IPS DF 6.9 (cell line): Measurements from ENCODE around the gene MAGI2.

ENCODE experiments used
- DNase-seq: peaks from one replicate; pipeline ENCODE4 v3.0.0-alpha.2; 2013; ENCODE audit warnings: low read depth, low spot score
- H3K27ac ChIP-seq: one replicate; pipeline ENCODE4 v1.5.1; 2013; ENCODE audit warnings: low read length, control low read depth
- H3K27me3 ChIP-seq: 2 replicates; pipeline ENCODE4 v1.6.1; 2013; ENCODE audit warnings: mild to moderate bottlenecking, low read length; ENCODE audit not compliant: control insufficient read depth, insufficient read depth
- H3K36me3 ChIP-seq: 2 replicates; pipeline ENCODE4 v1.6.1; 2013; ENCODE audit warnings: low read length; ENCODE audit not compliant: control insufficient read depth, insufficient read depth
- H3K4me1 ChIP-seq: 2 replicates; pipeline ENCODE4 v1.6.1; 2013; ENCODE audit warnings: low read length; ENCODE audit not compliant: control insufficient read depth, insufficient read depth
- H3K4me3 ChIP-seq: 2 replicates; pipeline ENCODE4 v1.5.1; 2013; ENCODE audit warnings: mild to moderate bottlenecking, low read length
- H3K9me3 ChIP-seq: 2 replicates; pipeline ENCODE4 v1.6.1; 2013; ENCODE audit warnings: low read length, inconsistent platforms; ENCODE audit not compliant: control insufficient read depth, insufficient read depth
- WGBS: extraction: QIAGEN DNeasy Blood & Tissue Kit; methylation state at CpG from one replicate; pipeline ENCODE4 v1.1.7; 2013; ENCODE audit warnings: mixed read lengths, missing lambda C conversion rate; ENCODE audit not compliant: insufficient read length, insufficient coverage; 5-methylcytosine and 5-hydroxymethylcytosine counted together

Gene MAGI2

DNA sequence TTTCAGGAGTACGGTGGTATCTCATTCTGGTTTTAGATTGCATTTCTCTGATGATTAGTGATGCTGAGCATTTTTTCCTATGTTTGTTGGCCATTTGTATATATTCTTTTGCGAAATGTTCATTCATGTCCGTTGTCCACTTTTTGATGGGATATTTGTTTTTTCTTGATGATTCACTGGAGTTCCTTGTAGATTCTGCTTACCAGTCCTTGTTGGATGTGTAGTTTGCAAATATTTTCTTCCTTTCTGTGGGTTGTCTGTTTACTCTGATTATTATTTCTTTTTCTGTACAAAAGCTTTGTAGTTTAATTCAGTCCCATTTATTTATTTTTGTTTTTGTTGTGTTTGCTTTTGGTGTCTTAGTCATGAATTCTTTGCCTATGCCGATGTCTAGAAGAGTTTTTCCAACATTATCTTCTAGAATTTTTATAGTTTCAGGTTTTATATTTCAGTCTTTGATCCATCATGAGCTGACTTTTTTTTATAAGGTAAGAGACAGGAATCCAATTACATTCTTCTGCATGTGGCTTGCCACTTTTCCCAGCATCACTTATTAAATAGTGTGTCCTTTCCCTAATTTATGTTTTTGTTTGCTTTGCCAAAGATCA, 320.5 kb downstream of the MAGI2 start:
- H3K36me3 ChIP-seq = no peaks in the 10 kb centered on the region
- H3K9me3 ChIP-seq = no peaks in the 10 kb centered on the region
- H3K4me1 ChIP-seq = no peaks in the 10 kb centered on the region
- no peak for DNase-seq
- no CpG with 5 or more reads among the region's 4 CpGs for WGBS
- H3K27ac ChIP-seq = no peak overlapping the region
- no peak overlapping the region for H3K4me3 ChIP-seq
- H3K27me3 ChIP-seq = no peaks in the 10 kb centered on the region

DNA sequence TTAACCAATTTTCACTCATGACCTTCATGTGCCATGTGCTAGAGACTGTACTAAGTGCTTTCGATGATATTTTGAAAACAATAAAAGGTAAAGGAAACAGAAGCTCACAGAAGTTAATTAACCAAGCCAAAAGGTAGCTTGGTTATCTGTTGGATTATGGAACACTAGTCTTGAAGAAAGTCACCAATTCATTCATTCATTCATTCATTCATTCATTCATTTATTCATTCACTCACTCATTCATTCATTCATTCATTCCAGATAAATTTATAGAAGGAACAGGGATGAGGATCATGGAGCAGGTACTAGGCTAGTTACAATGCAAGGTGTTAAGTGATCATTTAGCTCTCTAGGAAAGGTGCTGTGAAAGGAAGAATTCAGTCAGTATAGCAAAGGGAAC, 322.8 kb downstream of the MAGI2 start:
- DNase-seq = no peak
- Histone ChIP-seq H3K27me3 (no peaks in the 10 kb centered on the region), H3K27ac (no peak overlapping the region), H3K9me3 (no peaks in the 10 kb centered on the region), H3K36me3 (no peaks in the 10 kb centered on the region), H3K4me1 (no peaks in the 10 kb centered on the region), H3K4me3 (no peak overlapping the region)
- no CpG with 5 or more reads among the region's 1 CpG for WGBS

DNA sequence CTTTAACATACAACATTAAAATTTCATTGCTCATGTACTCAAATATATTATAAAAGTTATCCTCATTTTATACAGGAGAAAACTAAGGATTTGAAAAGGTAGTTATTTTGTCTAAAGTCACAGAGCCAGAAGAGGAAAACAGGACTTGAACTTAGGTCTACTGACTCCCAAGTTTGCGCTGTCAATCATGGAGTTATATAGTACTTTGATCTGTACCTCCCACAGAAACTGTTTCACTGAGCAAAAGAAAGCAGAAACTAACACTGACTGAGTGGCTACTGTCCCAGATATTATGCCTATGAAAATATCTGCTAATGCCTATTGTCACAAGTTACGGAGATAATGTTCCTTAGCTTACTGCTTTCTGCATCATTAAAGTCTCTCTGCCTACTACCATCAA, 329.1 kb downstream of the MAGI2 start:
- no peaks in the 10 kb centered on the region for H3K36me3 ChIP-seq
- no peak for DNase-seq
- H3K27ac ChIP-seq = no peak overlapping the region
- H3K9me3 ChIP-seq = no peaks in the 10 kb centered on the region
- H3K4me3 ChIP-seq = no peak overlapping the region
- H3K4me1 ChIP-seq = no peaks in the 10 kb centered on the region
- no peaks in the 10 kb centered on the region for H3K27me3 ChIP-seq
- no CpG with 5 or more reads among the region's 2 CpGs for WGBS

DNA sequence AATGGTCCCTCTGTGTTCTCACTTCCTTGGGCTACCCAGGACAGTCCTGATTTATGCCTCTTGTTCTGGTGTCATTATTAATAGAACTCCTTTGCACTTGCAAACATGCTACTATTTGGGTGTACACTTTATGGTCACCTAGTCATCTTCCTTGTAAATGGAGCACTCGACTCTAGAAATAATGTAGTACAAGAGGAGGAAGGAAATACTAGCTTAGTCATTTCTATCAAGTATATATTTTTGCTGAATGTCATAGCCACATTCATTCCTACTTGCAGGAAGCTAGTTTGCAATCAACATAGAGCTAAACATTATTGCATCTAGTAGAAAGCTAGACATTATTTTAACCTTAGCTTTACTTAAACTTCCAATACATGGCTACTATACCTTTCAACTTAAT, 335.3 kb downstream of the MAGI2 start:
- no peak overlapping the region for H3K27ac ChIP-seq
- H3K9me3 ChIP-seq = no peaks in the 10 kb centered on the region
- no peaks in the 10 kb centered on the region for H3K27me3 ChIP-seq
- WGBS = no CpG with 5 or more reads among the region's 1 CpG
- H3K36me3 ChIP-seq = no peaks in the 10 kb centered on the region
- H3K4me3 ChIP-seq = no peak overlapping the region
- no peak for DNase-seq
- no peaks in the 10 kb centered on the region for H3K4me1 ChIP-seq

DNA sequence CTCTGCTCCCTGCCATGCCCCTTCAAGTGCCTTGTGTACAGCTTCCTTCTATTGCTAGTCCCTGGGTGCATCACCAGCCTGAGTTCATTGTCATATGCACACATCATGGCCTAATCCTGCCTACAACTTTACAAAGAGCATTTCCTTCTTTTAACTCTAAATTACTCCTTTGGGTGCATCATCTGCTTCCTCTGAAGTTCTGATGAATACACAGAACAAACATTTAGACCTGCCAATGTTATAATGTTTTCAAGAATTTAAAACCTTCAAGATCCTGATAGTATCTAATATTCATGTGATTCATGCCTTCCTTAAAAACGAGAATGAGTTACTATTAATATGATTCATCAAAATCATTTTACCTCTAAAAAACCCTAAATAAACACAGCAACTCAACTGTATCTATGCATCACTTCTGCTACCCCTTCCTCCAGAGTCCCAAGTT, 357.1 kb downstream of the MAGI2 start:
- 100% methylated on average over 1 of the region's 1 CpG for WGBS
- DNase-seq = no peak

DNA sequence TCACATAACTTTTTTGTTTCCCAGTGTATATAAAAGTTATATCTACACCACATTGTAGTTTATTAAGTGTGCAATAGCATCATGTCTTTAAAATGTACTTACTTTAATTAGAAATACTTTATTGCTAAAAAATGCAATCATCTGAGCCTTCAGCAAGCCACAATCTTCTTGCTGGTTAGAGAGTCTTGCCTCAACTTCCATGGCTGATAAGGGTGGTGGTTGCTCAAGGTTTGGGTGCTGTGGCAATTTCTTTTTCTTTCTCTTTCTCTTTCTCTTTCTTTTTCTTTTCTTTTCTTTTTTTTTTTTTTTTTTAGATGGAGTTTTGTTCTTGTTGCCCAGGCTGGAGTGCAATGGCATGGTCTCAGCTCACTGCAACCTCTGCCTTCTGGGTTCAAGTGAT, 360.0 kb downstream of the MAGI2 start:
- Histone ChIP-seq H3K27me3 (no peaks in the 10 kb centered on the region), H3K9me3 (no peaks in the 10 kb centered on the region), H3K4me3 (no peak overlapping the region), H3K36me3 (no peaks in the 10 kb centered on the region), H3K4me1 (no peaks in the 10 kb centered on the region), H3K27ac (no peak overlapping the region)
- DNase-seq = no peak

More for the DNA sequence above, 357.1 kb downstream of the MAGI2 start:
- H3K27me3 ChIP-seq = no peaks in the 10 kb centered on the region
- no peaks in the 10 kb centered on the region for H3K36me3 ChIP-seq
- H3K27ac ChIP-seq = no peak overlapping the region
- no peaks in the 10 kb centered on the region for H3K4me1 ChIP-seq
- H3K9me3 ChIP-seq = no peaks in the 10 kb centered on the region
- no peak overlapping the region for H3K4me3 ChIP-seq

DNA sequence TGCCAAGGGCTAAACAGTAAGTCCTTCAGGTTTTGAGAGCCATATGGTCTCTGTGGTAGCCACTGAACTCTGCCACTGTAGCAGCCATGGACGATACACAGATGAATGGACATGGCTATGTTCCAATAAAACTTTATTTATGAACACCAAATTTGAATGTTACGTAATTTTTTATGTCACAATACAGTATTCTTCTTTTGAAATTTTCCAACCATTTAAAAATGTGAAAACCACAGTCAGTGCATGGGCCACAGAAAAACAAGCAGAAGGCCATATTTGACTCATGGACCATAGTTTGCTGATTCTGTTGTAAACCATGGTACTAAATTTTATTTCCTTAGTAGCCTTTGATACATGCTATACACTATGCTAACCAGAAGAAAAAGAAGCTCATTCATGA, 361.8 kb downstream of the MAGI2 start:
- Histone ChIP-seq H3K27ac (no peak overlapping the region), H3K4me1 (no peaks in the 10 kb centered on the region), H3K9me3 (no peaks in the 10 kb centered on the region), H3K36me3 (no peaks in the 10 kb centered on the region), H3K4me3 (no peak overlapping the region), H3K27me3 (no peaks in the 10 kb centered on the region)
- DNase-seq = no peak
- WGBS = no CpG with 5 or more reads among the region's 2 CpGs

DNA sequence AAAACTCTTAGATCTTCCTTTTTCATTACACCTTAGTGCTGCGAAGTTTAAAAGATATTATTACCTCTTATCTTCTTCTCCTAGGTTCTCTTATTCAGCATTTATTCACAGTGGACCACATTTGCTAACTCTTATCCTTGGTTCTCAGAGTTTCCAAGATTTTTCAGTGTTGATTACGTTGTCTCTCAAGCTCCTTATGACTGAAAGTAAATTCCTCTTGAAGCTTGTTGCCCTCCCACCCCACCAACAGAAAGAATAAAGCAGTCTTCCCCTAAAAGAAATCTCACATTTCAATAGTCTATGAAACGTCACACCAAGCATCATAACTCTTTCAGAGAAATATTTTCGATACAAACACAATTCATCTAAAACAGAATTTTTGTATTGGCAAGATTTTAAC, 362.5 kb downstream of the MAGI2 start:
- no peaks in the 10 kb centered on the region for H3K36me3 ChIP-seq
- DNase-seq = no peak
- no peak overlapping the region for H3K27ac ChIP-seq
- no CpG with 5 or more reads among the region's 4 CpGs for WGBS
- H3K27me3 ChIP-seq = no peaks in the 10 kb centered on the region
- H3K4me1 ChIP-seq = no peaks in the 10 kb centered on the region
- H3K4me3 ChIP-seq = no peak overlapping the region
- H3K9me3 ChIP-seq = no peaks in the 10 kb centered on the region

DNA sequence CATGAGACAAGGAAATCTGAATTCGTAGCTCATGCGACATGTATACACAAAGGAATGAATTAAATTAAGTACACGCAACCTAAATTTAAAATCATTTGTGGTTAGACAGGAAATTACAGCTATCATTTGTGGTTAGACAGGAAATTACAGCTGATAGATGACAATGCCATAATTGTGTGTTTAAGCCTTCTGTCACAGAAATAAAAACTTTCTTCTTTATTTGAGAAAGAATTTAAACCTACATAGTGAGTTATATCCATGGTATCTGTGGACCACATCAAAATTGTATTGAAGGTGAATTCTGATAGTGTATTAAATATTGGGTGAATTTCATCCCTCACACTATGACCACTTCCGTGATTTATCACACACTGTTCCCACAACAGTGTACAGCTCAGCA, 362.9 kb downstream of the MAGI2 start:
- no peak overlapping the region for H3K27ac ChIP-seq
- no peaks in the 10 kb centered on the region for H3K27me3 ChIP-seq
- no peak overlapping the region for H3K4me3 ChIP-seq
- no peaks in the 10 kb centered on the region for H3K36me3 ChIP-seq
- DNase-seq = no peak
- WGBS = no CpG with 5 or more reads among the region's 4 CpGs
- H3K4me1 ChIP-seq = no peaks in the 10 kb centered on the region
- H3K9me3 ChIP-seq = no peaks in the 10 kb centered on the region

DNA sequence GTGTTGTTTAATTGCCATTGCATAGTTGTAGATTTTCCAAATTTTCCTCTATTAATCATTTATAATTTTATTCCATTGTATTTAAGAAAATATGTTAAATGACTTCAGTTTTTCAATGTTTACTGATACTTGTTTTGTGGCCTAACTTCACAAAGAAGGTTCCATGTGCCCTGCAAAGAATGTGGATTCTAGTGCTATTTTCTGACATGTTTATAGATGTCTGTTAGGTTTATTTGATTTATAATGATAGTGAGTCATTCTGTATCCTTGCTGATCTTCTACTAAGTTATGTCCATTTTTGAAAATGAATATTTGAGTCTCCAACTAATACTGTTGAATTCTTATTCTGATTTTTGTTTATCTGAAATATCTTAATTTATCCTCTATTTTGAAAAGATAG, 369.0 kb downstream of the MAGI2 start:
- Histone ChIP-seq H3K36me3 (no peaks in the 10 kb centered on the region), H3K27ac (no peak overlapping the region), H3K4me3 (no peak overlapping the region), H3K27me3 (no peaks in the 10 kb centered on the region), H3K4me1 (no peaks in the 10 kb centered on the region), H3K9me3 (no peaks in the 10 kb centered on the region)
- no peak for DNase-seq

DNA sequence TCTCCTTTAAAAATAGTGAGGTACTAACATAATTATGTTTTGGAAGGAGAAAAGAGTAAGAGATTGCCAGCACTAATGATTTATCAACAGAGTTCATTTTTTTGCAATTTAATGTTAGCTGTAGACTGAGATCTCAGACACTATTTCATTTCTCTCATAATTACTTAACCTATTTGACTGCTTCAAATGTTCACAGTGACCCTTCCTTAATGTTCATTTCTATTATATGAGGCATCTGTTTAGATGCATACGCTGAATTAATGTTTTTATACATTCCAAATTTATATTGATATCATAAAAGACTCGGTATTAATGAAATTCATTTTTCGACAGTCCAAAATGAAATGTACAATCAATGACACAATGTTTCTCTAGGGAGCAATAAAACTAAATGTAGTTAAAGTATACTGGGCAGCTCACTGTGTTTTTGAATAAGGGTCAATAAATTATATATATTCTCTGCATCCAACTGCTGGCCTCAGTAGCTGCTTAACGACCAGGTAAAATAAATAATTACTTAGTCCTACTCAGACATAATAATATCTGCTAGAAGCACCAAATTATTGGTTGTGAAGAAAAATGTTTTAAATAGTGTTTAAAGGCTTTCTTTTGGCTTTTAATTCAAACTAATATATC, 373.4 kb downstream of the MAGI2 start:
- H3K36me3 ChIP-seq = no peaks in the 10 kb centered on the region
- H3K27ac ChIP-seq = no peak overlapping the region
- H3K4me1 ChIP-seq = no peaks in the 10 kb centered on the region
- no CpG with 5 or more reads among the region's 4 CpGs for WGBS
- H3K4me3 ChIP-seq = no peak overlapping the region
- no peaks in the 10 kb centered on the region for H3K9me3 ChIP-seq
- no peaks in the 10 kb centered on the region for H3K27me3 ChIP-seq
- no peak for DNase-seq
